PC-3 (cell line): Measurements from ENCODE around the gene VAPB. TPM values are rescaled to one million over a fixed set of nuclear protein-coding genes. Genes with fewer than 3 reads are reported as not detected.

Experiments used
- ATAC-seq: fragments of 200-7000 bp; cut with Tn5 transposase; 2 replicates; pipeline ENCODE4 v1.9.1; 2020; ENCODE audit warnings: mild to moderate bottlenecking, moderate library complexity
- BruUV-seq: library from RNA; stranded (reverse); fragments of 400-500 nt; replicated peaks from 2 replicates; lab custom pipeline; 2021; lab: Mats Ljungman, UMichigan
- CTCF ChIA-PET: fragments of 300-600 bp; sonication (Branson Sonifier 250); formaldehyde crosslinking; loops from one replicate; lab custom pipeline; 2022; ENCODE audit warnings: antibody characterized with exemption; lab: Charles Lee
- POLR2A ChIA-PET: fragments of 300-600 bp; sonication (Branson Sonifier 250); formaldehyde crosslinking; loops from one replicate; lab custom pipeline; 2022; ENCODE audit warnings: antibody characterized with exemption; ENCODE audit not compliant: unreplicated experiment; lab: Charles Lee
- DNase-seq: peaks from one replicate; pipeline ENCODE4 v3.0.0-alpha.2; 2015
- H2AFZ ChIP-seq: fragments of 300-600 bp; sonication (generic); 2 replicates; pipeline ENCODE4 v1.6.0; 2016; ENCODE audit warnings: antibody characterized with exemption, low read length
- H3F3A ChIP-seq: fragments of 300-600 bp; sonication (generic); one replicate; pipeline ENCODE4 v1.6.0; 2017; ENCODE audit warnings: antibody characterized with exemption, low read length, control low read depth, mild to moderate bottlenecking; ENCODE audit not compliant: unreplicated experiment
- H3K27ac ChIP-seq: fragments of 300-600 bp; sonication (generic); 2 replicates; pipeline ENCODE4 v1.5.1; 2016; ENCODE audit warnings: mild to moderate bottlenecking, low read length
- H3K27me3 ChIP-seq: fragments of 300-600 bp; sonication (generic); 2 replicates; pipeline ENCODE4 v1.6.1; 2016; ENCODE audit warnings: low read length, mixed read lengths
- H3K36me3 ChIP-seq: fragments of 300-600 bp; sonication (generic); 2 replicates; pipeline ENCODE4 v1.6.1; 2016; ENCODE audit warnings: low read depth, mixed run types, low read length, mixed read lengths
- H3K4me1 ChIP-seq: fragments of 300-600 bp; sonication (generic); 2 replicates; pipeline ENCODE4 v1.5.1; 2016; ENCODE audit warnings: low read length; ENCODE audit not compliant: insufficient read depth
- H3K4me2 ChIP-seq: fragments of 300-600 bp; sonication (generic); 2 replicates; pipeline ENCODE4 v1.6.0; 2016; ENCODE audit warnings: low read length
- H3K4me3 ChIP-seq: fragments of 300-600 bp; sonication (generic); 2 replicates; pipeline ENCODE4 v1.5.1; 2016; ENCODE audit warnings: mild to moderate bottlenecking, low read length, mixed read lengths
- H3K79me2 ChIP-seq: fragments of 300-600 bp; sonication (generic); 2 replicates; pipeline ENCODE4 v1.6.1; 2017; ENCODE audit warnings: low read length, mixed read lengths
- H3K9ac ChIP-seq: fragments of 300-600 bp; sonication (generic); 2 replicates; pipeline ENCODE4 v1.6.0; 2016; ENCODE audit warnings: mild to moderate bottlenecking, low read length
- H3K9me2 ChIP-seq: fragments of 300-600 bp; sonication (generic); replicated peaks from 2 replicates; pipeline ENCODE4 v1.6.1; 2016; ENCODE audit warnings: mixed run types, low read length, mixed read lengths
- H3K9me3 ChIP-seq: fragments of 300-600 bp; sonication (generic); 2 replicates; pipeline ENCODE4 v1.6.1; 2016; ENCODE audit warnings: low read length, mixed read lengths
- H4K20me1 ChIP-seq: fragments of 300-600 bp; sonication (generic); 2 replicates; pipeline ENCODE4 v1.6.1; 2016; ENCODE audit warnings: low read length, mixed read lengths
- CTCF ChIP-seq: fragments of 300-600 bp; sonication (generic); conservative IDR thresholded peaks from 2 replicates; pipeline ENCODE4 v1.5.1; 2017; ENCODE audit warnings: antibody characterized with exemption, low read depth, mild to moderate bottlenecking, low read length
- EZH2 ChIP-seq: fragments of 300-600 bp; sonication (generic); IDR thresholded peaks from one replicate; pipeline ENCODE4 v1.6.1; 2017; ENCODE audit warnings: antibody characterized with exemption, mild to moderate bottlenecking, low read length; ENCODE audit not compliant: unreplicated experiment
- EZH2phosphoT487 ChIP-seq: fragments of 300-600 bp; sonication (generic); IDR thresholded peaks from 2 replicates; pipeline ENCODE4 v1.6.1; 2018; ENCODE audit warnings: mild to moderate bottlenecking, antibody characterized with exemption, low read length, borderline replicate concordance
- intact Hi-C: fragments of 100-400 bp; cut with micrococcal nuclease; formaldehyde crosslinking; loops from 2 replicates; pipeline ENCODE4 v1.9.0; 2023
- total RNA-seq: library from RNA; depleted of rRNA; stranded (reverse); fragments of >200 nt; gene quantifications from 2 replicates; pipeline ENCODE4 v1.2.3, GENCODE V29; 2014

VAPB gene
- total RNA-seq, 1 experiment from 2014 or later: 16.5 TPM

DNA sequence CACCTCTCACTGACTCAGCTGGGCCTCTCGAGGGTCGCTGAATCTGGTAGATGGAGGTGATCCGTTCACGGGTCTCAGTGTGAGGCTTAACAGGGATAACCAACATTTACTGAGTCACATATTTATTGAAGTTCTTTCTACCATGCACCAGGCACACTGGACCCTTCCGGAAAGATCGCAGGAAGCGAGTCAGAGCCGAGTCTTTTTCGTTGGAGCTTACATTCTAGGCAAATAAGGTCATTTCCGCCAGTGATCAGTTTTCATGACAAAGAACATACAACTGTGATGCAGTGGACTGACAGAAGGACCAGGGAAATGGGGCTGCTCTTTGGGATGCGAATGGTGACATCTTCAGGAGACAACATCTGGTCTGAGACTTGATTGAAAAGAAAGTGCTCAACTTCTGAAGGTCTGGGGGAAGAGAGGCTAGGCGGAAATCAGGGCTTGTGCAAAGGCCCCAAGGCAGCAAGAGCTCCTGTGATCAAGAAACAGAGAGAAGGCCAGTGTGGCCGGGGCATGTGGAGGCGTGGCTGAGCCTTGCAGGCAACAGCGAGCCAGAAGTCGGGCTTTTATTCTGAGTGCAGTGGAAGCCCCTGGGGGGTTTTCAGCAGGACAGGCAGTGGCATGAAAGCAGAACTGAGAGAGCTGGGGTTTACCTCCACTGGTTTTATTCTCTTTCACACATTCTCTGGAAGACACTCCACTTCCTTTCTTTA lies 69.5 kb downstream of the VAPB start:
- Histone ChIP-seq H3K27me3 (no peaks in the 10 kb centered on the region), H2AFZ (no peak overlapping the region), H3F3A (no peaks in the 10 kb centered on the region), H3K9me3 (no peaks in the 10 kb centered on the region), H3K27ac (0 out of 2 replicates have a peak overlapping the region, but pooled peaks have one; percentile 4), H3K9ac (no peak overlapping the region), H3K4me2 (no peak overlapping the region), H3K9me2 (no peaks in the 10 kb centered on the region), H3K4me3 (no peak overlapping the region), H4K20me1 (no peaks in the 10 kb centered on the region), H3K4me1 (no peaks in the 10 kb centered on the region), H3K36me3 (no peaks in the 10 kb centered on the region), H3K79me2 (no peaks in the 10 kb centered on the region)
- intact Hi-C loops: no loop called here
- CTCF ChIA-PET: interaction anchor here (0.6 to 0.7 kb wide), 2 partner anchors 23 to 192 kb away, joined by 3 read pairs; no protein-coding TSS in a partner anchor
- TF ChIP-seq EZH2phosphoT487 (no peak), EZH2 (no peak), CTCF (no peak)
- ATAC-seq (peak; percentile 12), DNase-seq (peak; percentile 22)
- POLR2A ChIA-PET: no interaction called here
- no TSS peak for BruUV-seq

DNA sequence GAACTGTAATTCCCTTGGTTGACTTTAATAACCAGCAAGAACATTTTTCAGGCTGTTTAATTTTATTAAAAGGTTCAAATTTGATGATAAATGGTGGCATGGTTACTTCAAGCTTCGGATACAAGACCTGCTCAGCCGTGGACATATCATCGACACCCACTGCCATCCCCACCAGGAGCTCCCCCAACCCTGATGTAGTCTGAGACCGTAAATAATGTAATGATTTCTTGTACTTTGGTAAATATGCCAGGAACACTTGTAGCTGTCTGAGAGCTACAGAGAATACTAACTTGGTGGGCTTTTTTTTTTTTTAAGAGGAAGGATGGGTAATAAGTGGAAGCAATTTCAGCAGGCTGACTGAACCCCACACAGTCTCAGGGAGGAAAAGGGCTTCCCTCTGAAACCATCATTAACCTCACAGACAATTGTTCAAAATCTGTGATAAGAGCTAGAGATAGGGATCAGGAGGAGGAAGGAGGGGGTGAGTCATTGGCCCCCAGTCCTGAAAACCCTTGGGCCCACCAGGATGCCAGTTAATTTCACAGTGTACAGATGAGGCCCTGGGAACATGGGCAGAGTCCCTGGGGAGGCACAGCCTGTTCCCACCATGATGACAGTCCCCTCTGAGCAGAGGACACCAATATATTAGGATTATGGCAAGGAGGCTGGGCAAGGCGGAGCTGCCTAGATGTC lies 70.2 kb downstream of the VAPB start:
- no peak overlapping the region for H3K27ac ChIP-seq
- H3K79me2 ChIP-seq: no peaks in the 10 kb centered on the region
- ChIA-PET POLR2A (no interaction called here), CTCF (no interaction called here)
- H3K4me2 ChIP-seq: no peak overlapping the region
- H3K9me3 ChIP-seq: no peaks in the 10 kb centered on the region
- TF ChIP-seq EZH2: no peak
- no peak for TF ChIP-seq EZH2phosphoT487
- TF ChIP-seq CTCF: no peak
- intact Hi-C loops: no loop called here
- no peaks in the 10 kb centered on the region for H3K36me3 ChIP-seq
- no peak overlapping the region for H3K4me3 ChIP-seq
- no TSS peak for BruUV-seq
- no peaks in the 10 kb centered on the region for H3K9me2 ChIP-seq
- H3F3A ChIP-seq: no peaks in the 10 kb centered on the region
- no peaks in the 10 kb centered on the region for H4K20me1 ChIP-seq
- H2AFZ ChIP-seq: no peak overlapping the region
- no peaks in the 10 kb centered on the region for H3K4me1 ChIP-seq
- H3K27me3 ChIP-seq: no peaks in the 10 kb centered on the region
- no peak overlapping the region for H3K9ac ChIP-seq
- no peak for ATAC-seq
- no peak for DNase-seq

DNA sequence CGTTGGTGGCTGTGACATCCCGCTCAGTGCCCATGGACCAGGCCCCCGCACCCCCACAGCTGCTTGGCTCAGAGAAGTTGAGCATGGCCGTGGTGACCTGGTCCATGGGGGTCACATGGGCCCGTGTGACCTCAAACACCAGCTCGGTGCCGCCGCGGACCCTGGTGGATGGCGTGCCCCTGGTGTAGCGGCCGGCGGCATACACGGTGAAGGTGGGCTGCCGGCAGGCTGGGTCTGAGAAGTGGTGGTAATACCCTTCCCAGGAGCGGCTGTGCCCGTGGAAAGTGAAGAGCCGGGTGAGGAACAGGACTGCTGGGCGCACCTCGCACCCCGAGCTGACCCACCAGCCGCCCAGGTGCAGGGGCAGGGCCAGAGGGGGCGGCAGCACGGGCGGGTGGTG lies 72.1 kb downstream of the VAPB start:
- H3F3A ChIP-seq: no peaks in the 10 kb centered on the region
- H3K9me2 ChIP-seq: no peaks in the 10 kb centered on the region
- no peaks in the 10 kb centered on the region for H3K27me3 ChIP-seq
- no peak overlapping the region for H3K27ac ChIP-seq
- no peaks in the 10 kb centered on the region for H3K79me2 ChIP-seq
- no peak for TF ChIP-seq EZH2
- no peak for TF ChIP-seq CTCF
- TF ChIP-seq EZH2phosphoT487: no peak
- intact Hi-C loops: no loop called here
- POLR2A ChIA-PET: no interaction called here
- H3K4me2 ChIP-seq: no peak overlapping the region
- H2AFZ ChIP-seq: no peak overlapping the region
- H3K4me3 ChIP-seq: no peak overlapping the region
- CTCF ChIA-PET: no interaction called here
- ATAC-seq (no peak), DNase-seq (no peak)
- no peaks in the 10 kb centered on the region for H3K36me3 ChIP-seq
- no peak overlapping the region for H3K9ac ChIP-seq
- BruUV-seq: no TSS peak
- H4K20me1 ChIP-seq: no peaks in the 10 kb centered on the region
- H3K9me3 ChIP-seq: no peaks in the 10 kb centered on the region
- no peaks in the 10 kb centered on the region for H3K4me1 ChIP-seq
